HG03571 (cell line): Measurements from ENCODE around the gene NAXE.
"Not testable (repeated sequence)": the region's sequence is repeated elsewhere in the genome, so short reads cannot be mapped to it uniquely, and the experiment has no call there.

Experiments used
- ATAC-seq: cut with Tn5 transposase; IDR thresholded peaks from one replicate; pipeline ENCODE4 v1.9.1; 2021; ENCODE audit not compliant: unreplicated experiment

Gene NAXE

GRCh38 chr1:156591432-156592157 is at the start of gene NAXE:
NAXE (plus strand) TSS chr1:156591776; CDS start chr1:156591805, 29 bp downstream.
- peak; percentile 87 for ATAC-seq

- ATAC-seq, result no peak
Measured at GRCh38 chr1:156543066-156543465, 48.5 kb upstream of the NAXE start.

- no peak for ATAC-seq
Measured at GRCh38 chr1:156544592-156545102, 46.9 kb upstream of the NAXE start.

GRCh38 chr1:156546267-156546666 is 45.3 kb upstream of the NAXE start:
- ATAC-seq, result no peak

- no peak for ATAC-seq
Measured at GRCh38 chr1:156547434-156547833, 44.1 kb upstream of the NAXE start.

- no peak for ATAC-seq
Measured at GRCh38 chr1:156547982-156548381, 43.6 kb upstream of the NAXE start.

GRCh38 chr1:156549390-156549789 is 42.2 kb upstream of the NAXE start:
- ATAC-seq, result no peak

- ATAC-seq, result no peak
Measured at GRCh38 chr1:156549831-156550230, 41.7 kb upstream of the NAXE start.

- no peak for ATAC-seq
Measured at GRCh38 chr1:156550346-156550745, 41.2 kb upstream of the NAXE start.

- no peak for ATAC-seq
Measured at GRCh38 chr1:156551066-156551643, 40.4 kb upstream of the NAXE start.

- ATAC-seq, result no peak
Measured at GRCh38 chr1:156551869-156552268, 39.7 kb upstream of the NAXE start.

GRCh38 chr1:156552518-156552917 is 39.1 kb upstream of the NAXE start:
- no peak for ATAC-seq

- not testable (repeated sequence) for ATAC-seq
Measured at GRCh38 chr1:156552937-156553336, 38.6 kb upstream of the NAXE start.

GRCh38 chr1:156553860-156554485 is 37.6 kb upstream of the NAXE start:
- ATAC-seq, result no peak

GRCh38 chr1:156554971-156555370 is 36.6 kb upstream of the NAXE start:
- no peak for ATAC-seq

- no peak for ATAC-seq
Measured at GRCh38 chr1:156555715-156556114, 35.9 kb upstream of the NAXE start.

GRCh38 chr1:156556354-156556753 is 35.2 kb upstream of the NAXE start:
- ATAC-seq, result no peak

GRCh38 chr1:156559086-156559796 is 32.3 kb upstream of the NAXE start:
- no peak for ATAC-seq

GRCh38 chr1:156559797-156560385 is 31.7 kb upstream of the NAXE start:
- no peak for ATAC-seq

- no peak for ATAC-seq
Measured at GRCh38 chr1:156560585-156561163, 30.9 kb upstream of the NAXE start.

GRCh38 chr1:156565519-156565918 is 26.1 kb upstream of the NAXE start:
- no peak for ATAC-seq
